ENCODE measurements around the gene FHOD3.

GRCh38 chr18:36653870-36654269 lies 356.4 kb downstream of the FHOD3 start:
- TF ChIP-seq POLR2AphosphoS5 (IDR thresholded peaks at IDR 0.05; ENCODE audit: low read depth, low read length) (no peak), TAF1 (IDR thresholded peaks at IDR 0.05; ENCODE audit: borderline replicate concordance, insufficient read depth, low read length) (no peak)
- TF ChIP-seq, protein P1, sequence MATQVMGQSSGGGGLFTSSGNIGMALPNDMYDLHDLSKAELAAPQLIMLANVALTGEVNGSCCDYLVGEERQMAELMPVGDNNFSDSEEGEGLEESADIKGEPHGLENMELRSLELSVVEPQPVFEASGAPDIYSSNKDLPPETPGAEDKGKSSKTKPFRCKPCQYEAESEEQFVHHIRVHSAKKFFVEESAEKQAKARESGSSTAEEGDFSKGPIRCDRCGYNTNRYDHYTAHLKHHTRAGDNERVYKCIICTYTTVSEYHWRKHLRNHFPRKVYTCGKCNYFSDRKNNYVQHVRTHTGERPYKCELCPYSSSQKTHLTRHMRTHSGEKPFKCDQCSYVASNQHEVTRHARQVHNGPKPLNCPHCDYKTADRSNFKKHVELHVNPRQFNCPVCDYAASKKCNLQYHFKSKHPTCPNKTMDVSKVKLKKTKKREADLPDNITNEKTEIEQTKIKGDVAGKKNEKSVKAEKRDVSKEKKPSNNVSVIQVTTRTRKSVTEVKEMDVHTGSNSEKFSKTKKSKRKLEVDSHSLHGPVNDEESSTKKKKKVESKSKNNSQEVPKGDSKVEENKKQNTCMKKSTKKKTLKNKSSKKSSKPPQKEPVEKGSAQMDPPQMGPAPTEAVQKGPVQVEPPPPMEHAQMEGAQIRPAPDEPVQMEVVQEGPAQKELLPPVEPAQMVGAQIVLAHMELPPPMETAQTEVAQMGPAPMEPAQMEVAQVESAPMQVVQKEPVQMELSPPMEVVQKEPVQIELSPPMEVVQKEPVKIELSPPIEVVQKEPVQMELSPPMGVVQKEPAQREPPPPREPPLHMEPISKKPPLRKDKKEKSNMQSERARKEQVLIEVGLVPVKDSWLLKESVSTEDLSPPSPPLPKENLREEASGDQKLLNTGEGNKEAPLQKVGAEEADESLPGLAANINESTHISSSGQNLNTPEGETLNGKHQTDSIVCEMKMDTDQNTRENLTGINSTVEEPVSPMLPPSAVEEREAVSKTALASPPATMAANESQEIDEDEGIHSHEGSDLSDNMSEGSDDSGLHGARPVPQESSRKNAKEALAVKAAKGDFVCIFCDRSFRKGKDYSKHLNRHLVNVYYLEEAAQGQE (IDR thresholded peaks at IDR 0.05; ENCODE audit: insufficient read depth in 1 of 2, low read depth in 2 of 2, low read length in 2 of 2), result no peak

Data from PFSK-1 (cell line).